ENCODE data around the gene DOCK2. TPM values are rescaled to one million over a fixed set of nuclear protein-coding genes. Genes with fewer than 3 reads are reported as not detected.

Gene DOCK2
- total and polyA plus RNA-seq, 9 of the 15 experiments (the other 6 are each of a cell fraction or from before 2014, with no cell fraction given), result 4.5 to 42.6 (median 20.5) TPM

DNA sequence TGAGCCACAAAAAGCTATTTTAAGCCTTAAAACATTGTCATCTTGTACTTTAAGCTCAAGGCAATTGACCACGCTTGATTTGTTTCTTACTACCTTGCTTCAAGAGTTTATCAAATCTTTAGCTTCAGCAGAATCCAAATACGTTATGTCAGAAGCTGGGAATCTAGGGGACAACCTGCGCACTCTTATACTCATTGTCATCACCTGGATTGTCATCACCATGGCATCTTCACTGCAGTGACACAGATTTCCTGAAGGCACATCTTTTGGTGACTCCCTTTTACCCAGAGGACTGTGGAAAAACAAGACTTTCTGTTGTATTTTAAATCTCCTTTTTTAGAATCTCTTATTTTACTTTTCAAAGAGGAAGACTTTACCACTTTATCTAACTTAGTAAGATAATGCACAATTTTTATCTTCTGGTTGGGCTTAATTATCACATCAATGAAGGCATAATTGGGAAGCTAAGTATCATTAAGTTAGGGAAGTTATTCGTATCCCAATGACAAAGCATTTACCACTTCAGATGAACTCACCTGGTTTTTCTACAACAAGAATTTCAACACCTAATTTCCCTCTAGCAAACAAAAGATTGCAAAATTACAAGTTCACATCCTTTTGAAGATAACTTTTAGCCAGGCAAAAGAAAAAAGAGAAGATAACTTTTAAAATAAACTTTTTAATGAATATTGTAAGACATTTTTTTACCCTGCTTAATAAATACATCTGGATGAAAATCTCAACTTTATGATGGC, 162.0 kb downstream of the DOCK2 start (continued):
- TF ChIP-seq PYGO2 (tag; IDR thresholded peaks at IDR 0.05) (no peak), IFI16 (CRISPR knock-in tag; IDR thresholded peaks at IDR 0.05) (no peak), PPARD (CRISPR knock-in tag; IDR thresholded peaks at IDR 0.05) (no peak), RB1 (IDR thresholded peaks at IDR 0.05; ENCODE audit: low read depth) (no peak)

DNA sequence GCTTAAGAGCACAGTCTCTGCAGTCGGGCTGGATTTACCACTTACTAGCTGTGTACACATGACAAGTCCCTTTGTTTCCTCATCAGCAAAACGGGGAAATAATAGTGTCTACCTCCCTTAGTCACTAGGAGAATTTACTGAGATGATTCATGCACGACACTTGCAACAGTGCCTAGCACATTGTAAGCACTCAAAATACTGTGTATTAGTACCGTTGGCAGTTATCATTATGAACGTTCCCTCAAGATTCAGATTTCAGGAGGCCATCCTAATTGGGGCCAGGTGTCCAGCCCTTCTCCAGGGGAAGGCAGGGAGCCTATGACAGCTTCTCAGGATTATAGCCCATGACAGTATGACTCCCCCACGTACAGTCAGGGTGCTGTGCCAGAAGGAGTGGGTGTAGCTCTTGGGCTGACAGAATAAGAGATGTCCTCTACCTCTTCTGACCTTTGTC, 164.3 kb downstream of the DOCK2 start:
- Histone ChIP-seq H3K9me1 (ENCODE audit: control insufficient read depth, insufficient read depth, low read length) (no peaks in the 10 kb centered on the region), H3K9me3 (replicated peaks; ENCODE audit: control insufficient read depth, insufficient read depth, low read depth, low read length) (no peaks in the 10 kb centered on the region), H3K27ac (ENCODE audit: extremely low read depth, low read depth, low read length) (no peak overlapping the region), H3K4me1 (replicated peaks in 1 of 2; ENCODE audit: control insufficient read depth in 2 of 2, insufficient read depth in 2 of 2, low read length in 2 of 2) (peaks cover 0 to 16% of the 10 kb centered on the region in 2 experiments; a peak in 4 of 5 replicates), H3K36me3 (ENCODE audit: control insufficient read depth, insufficient read depth, low read length) (no peaks in the 10 kb centered on the region), H3K27me3 (ENCODE audit: control insufficient read depth in 2 of 2, insufficient read depth in 2 of 2, low read length in 2 of 2) (no peaks in the 10 kb centered on the region), H4K20me1 (replicated peaks; ENCODE audit: control insufficient read depth, insufficient read depth, low read length) (no peaks in the 10 kb centered on the region; the same call in 1 of the 2 replicates), H2AFZ (ENCODE audit: low read depth, low read length) (no peak overlapping the region), H3K79me2 (ENCODE audit: control insufficient read depth, insufficient read depth, low read length) (no peaks in the 10 kb centered on the region), H3K4me2 (ENCODE audit: insufficient read depth, low read length) (no peak overlapping the region), H3K9ac (ENCODE audit: insufficient read depth in 1 of 2, low read depth in 2 of 2, low read length in 2 of 2) (no peak overlapping the region), H3K4me3 (no peak overlapping the region)
- intact Hi-C loops (cut with micrococcal nuclease), result loop anchor here (10.0 kb wide), 1 partner anchor 183 kb away; the partner anchor contains the start of gene INSYN2B
- in situ Hi-C loops (cut with MboI), result no loop called here
- no TSS peak for BruUV-seq (replicated peaks)
- CTCF ChIA-PET (ENCODE audit: low intra/inter-chr PET ratio), result no interaction called here
- FAIRE-seq (peak; percentile 64), DNase-seq (ENCODE audit: extremely low read depth in 1 of 4, low spot score in 3 of 4) (peak in 1 of 4 experiments; percentile 40), ATAC-seq (no peak)
- 16% methylated on average over 6 of the region's 6 CpGs for WGBS (ENCODE audit: insufficient coverage, low coverage, missing lambda C conversion rate)
- POLR2A ChIA-PET, result no interaction called here
- no peak for TF ChIP-seq MED1 (CRISPR knock-in tag; IDR thresholded peaks at IDR 0.05; ENCODE audit: borderline replicate concordance)
- TF ChIP-seq CEBPG (CRISPR knock-in tag; IDR thresholded peaks at IDR 0.05), result 0 out of 2 replicates have a peak, but pooled peaks have one; percentile 18
- TF ChIP-seq CEBPG (tag; conservative IDR thresholded peaks at IDR 0.05 in 1 of 2, IDR thresholded peaks at IDR 0.05 in 1 of 2), result 0 out of 4 replicates have a peak, but pooled peaks of 1 of the 2 experiments have one; percentile 32
- 0 out of 2 replicates have a peak, but pooled peaks have one; percentile 10 for TF ChIP-seq CBFA2T3 (IDR thresholded peaks at IDR 0.05)
- TF ChIP-seq, protein P1, sequence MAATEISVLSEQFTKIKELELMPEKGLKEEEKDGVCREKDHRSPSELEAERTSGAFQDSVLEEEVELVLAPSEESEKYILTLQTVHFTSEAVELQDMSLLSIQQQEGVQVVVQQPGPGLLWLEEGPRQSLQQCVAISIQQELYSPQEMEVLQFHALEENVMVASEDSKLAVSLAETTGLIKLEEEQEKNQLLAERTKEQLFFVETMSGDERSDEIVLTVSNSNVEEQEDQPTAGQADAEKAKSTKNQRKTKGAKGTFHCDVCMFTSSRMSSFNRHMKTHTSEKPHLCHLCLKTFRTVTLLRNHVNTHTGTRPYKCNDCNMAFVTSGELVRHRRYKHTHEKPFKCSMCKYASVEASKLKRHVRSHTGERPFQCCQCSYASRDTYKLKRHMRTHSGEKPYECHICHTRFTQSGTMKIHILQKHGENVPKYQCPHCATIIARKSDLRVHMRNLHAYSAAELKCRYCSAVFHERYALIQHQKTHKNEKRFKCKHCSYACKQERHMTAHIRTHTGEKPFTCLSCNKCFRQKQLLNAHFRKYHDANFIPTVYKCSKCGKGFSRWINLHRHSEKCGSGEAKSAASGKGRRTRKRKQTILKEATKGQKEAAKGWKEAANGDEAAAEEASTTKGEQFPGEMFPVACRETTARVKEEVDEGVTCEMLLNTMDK (IDR thresholded peaks at IDR 0.05; ENCODE audit: borderline replicate concordance, insufficient read depth, low read depth, low read length, poor library complexity, severe bottlenecking), result no peak
- TF ChIP-seq FOSL1 (tag; conservative IDR thresholded peaks at IDR 0.05), result peak; percentile 52; the same call in 1 of the 2 replicates
- TF ChIP-seq TEAD1 (CRISPR knock-in tag; IDR thresholded peaks at IDR 0.05), result no peak
- TF ChIP-seq EGR1 (conservative IDR thresholded peaks at IDR 0.05), result peak; percentile 60
- TF ChIP-seq, protein P2, sequence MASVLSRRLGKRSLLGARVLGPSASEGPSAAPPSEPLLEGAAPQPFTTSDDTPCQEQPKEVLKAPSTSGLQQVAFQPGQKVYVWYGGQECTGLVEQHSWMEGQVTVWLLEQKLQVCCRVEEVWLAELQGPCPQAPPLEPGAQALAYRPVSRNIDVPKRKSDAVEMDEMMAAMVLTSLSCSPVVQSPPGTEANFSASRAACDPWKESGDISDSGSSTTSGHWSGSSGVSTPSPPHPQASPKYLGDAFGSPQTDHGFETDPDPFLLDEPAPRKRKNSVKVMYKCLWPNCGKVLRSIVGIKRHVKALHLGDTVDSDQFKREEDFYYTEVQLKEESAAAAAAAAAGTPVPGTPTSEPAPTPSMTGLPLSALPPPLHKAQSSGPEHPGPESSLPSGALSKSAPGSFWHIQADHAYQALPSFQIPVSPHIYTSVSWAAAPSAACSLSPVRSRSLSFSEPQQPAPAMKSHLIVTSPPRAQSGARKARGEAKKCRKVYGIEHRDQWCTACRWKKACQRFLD (CRISPR knock-in tag; IDR thresholded peaks at IDR 0.05), result no peak
- TF ChIP-seq HMGN3 (IDR thresholded peaks at IDR 0.05; ENCODE audit: borderline replicate concordance, extremely low read depth, insufficient read length, low read depth, low read length), result no peak
- TF ChIP-seq FOXA3 (CRISPR knock-in tag; conservative IDR thresholded peaks at IDR 0.05 in 1 of 2, IDR thresholded peaks at IDR 0.05 in 1 of 2), result peak in 1 of 2 experiments; percentile 74; a peak in 2 of 4 replicates
- no peak for TF ChIP-seq SMARCE1 (IDR thresholded peaks at IDR 0.05)

All from K562 (cell line).